ENCODE results near the gene COL11A1.

Gene COL11A1

GRCh38 chr1:103089221-103089620 is 19.1 kb downstream of the COL11A1 start:
- TF ChIP-seq TAF1 (IDR thresholded peaks at IDR 0.05; ENCODE audit: borderline replicate concordance, insufficient read depth, low read length) (no peak), REST (IDR thresholded peaks at IDR 0.05; ENCODE audit: insufficient read depth in 1 of 2, low read depth in 2 of 2, low read length in 2 of 2) (no peak)

- TF ChIP-seq FOXP2 (optimal IDR thresholded peaks at IDR 0.05; ENCODE audit: borderline replicate concordance, extremely low read depth, extremely low read length, insufficient read depth) = no peak
Measured at GRCh38 chr1:103087256-103087655, 21.1 kb downstream of the COL11A1 start.

- no peak for TF ChIP-seq SIN3A (IDR thresholded peaks at IDR 0.05; ENCODE audit: borderline replicate concordance, insufficient read depth, low read length)
- TF ChIP-seq FOXP2 (optimal IDR thresholded peaks at IDR 0.05; ENCODE audit: borderline replicate concordance, extremely low read depth, extremely low read length, insufficient read depth) = no peak
- no peak for TF ChIP-seq POLR2AphosphoS5 (IDR thresholded peaks at IDR 0.05; ENCODE audit: low read depth, low read length)
- TF ChIP-seq REST (IDR thresholded peaks at IDR 0.05; ENCODE audit: insufficient read depth in 1 of 2, low read depth in 2 of 2, low read length in 2 of 2) = no peak
- no peak for TF ChIP-seq TAF1 (IDR thresholded peaks at IDR 0.05; ENCODE audit: borderline replicate concordance, insufficient read depth, low read length)
Measured at GRCh38 chr1:103084181-103084580, 24.1 kb downstream of the COL11A1 start.

GRCh38 chr1:103075316-103076000 is 32.9 kb downstream of the COL11A1 start:
- no peak for TF ChIP-seq REST (IDR thresholded peaks at IDR 0.05; ENCODE audit: insufficient read depth in 1 of 2, low read depth in 2 of 2, low read length in 2 of 2)

- TF ChIP-seq SIN3A (IDR thresholded peaks at IDR 0.05; ENCODE audit: borderline replicate concordance, insufficient read depth, low read length) (no peak), FOXP2 (optimal IDR thresholded peaks at IDR 0.05; ENCODE audit: borderline replicate concordance, extremely low read depth, extremely low read length, insufficient read depth) (no peak), TAF1 (IDR thresholded peaks at IDR 0.05; ENCODE audit: borderline replicate concordance, insufficient read depth, low read length) (no peak), POLR2AphosphoS5 (IDR thresholded peaks at IDR 0.05; ENCODE audit: low read depth, low read length) (no peak), REST (IDR thresholded peaks at IDR 0.05; ENCODE audit: insufficient read depth in 1 of 2, low read depth in 2 of 2, low read length in 2 of 2) (no peak)
Measured at GRCh38 chr1:103074224-103074623, 34.1 kb downstream of the COL11A1 start.
